ENCODE data around the gene FSD1. TPM values are rescaled to one million over a fixed set of nuclear protein-coding genes. Genes with fewer than 3 reads are reported as not detected.

The FSD1 gene
- total RNA-seq, 2 donors from 2014 or later: not detected

DNA sequence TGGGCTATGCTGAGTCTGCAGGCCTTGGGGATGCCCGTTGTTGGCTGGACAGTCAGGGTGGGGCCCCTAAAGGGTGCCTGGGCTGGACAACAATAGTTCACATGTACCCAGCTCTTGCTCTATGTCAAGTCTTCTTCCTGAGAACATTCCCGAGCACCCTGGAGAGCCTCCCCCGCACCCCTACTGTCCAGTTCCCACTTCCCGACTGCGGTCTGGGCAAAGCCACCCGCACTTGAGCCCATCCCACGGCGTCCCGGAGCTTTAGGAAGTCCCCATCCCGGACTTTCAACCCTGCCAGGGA, 37.9 kb downstream of the FSD1 start:
- intact Hi-C loops (cut with DNase I): no loop called here
- peak; percentile 3 for ATAC-seq
- 2 to 3% methylated on average over 6 to 10 of the region's 10 CpGs for WGBS, 2 donors
- Histone ChIP-seq H3K27ac (peak overlapping the region; percentile 74 to 99 (median 86)), H3K4me3 (no peak overlapping the region), H3K27me3 (no peaks in the 10 kb centered on the region), H3K4me1 (peaks cover 52% of the 10 kb centered on the region), H3K9me3 (no peaks in the 10 kb centered on the region), H3K36me3 (replicated peaks in 1 of 2; ENCODE audit: insufficient read depth in 1 of 2, low read depth in 2 of 2) (no peaks in the 10 kb centered on the region)
- TF ChIP-seq CTCF (IDR thresholded peaks at IDR 0.05) (no peak), POLR2A (IDR thresholded peaks at IDR 0.05) (no peak)
- no peak for DNase-seq

- Histone ChIP-seq H3K27ac (peak overlapping the region; percentile 74 to 99 (median 86)), H3K4me3 (peak overlapping the region in 1 of 2 donors; percentile 40), H3K9me3 (no peaks in the 10 kb centered on the region), H3K36me3 (replicated peaks in 1 of 2; ENCODE audit: insufficient read depth in 1 of 2, low read depth in 2 of 2) (no peaks in the 10 kb centered on the region), H3K27me3 (no peaks in the 10 kb centered on the region), H3K4me1 (peaks cover 52% of the 10 kb centered on the region)
- peak; percentile 79 to 90 (median 88) for TF ChIP-seq POLR2A (IDR thresholded peaks at IDR 0.05)
- TF ChIP-seq CTCF (IDR thresholded peaks at IDR 0.05): peak in 4 of 7 experiments; percentile 35 to 50 (median 45)
- peak; percentile 93 to 99 (median 96) for DNase-seq
- intact Hi-C loops (cut with DNase I): no loop called here
- 0 to 1% methylated on average over 12 to 39 of the region's 39 CpGs for WGBS, 2 donors
- peak; percentile 87 for ATAC-seq
Observed at GRCh38 chr19:4342615-4343369, 38.4 kb downstream of the FSD1 start.

- H3K9me3 ChIP-seq: no peaks in the 10 kb centered on the region
Observed at GRCh38 chr19:4343370-4344307, 39.2 kb downstream of the FSD1 start, which contains the start of gene MPND. Gene MPND, plus strand, starts transcription at chr19:4343562. Its CDS starts 32 bp downstream, at chr19:4343594.

More at GRCh38 chr19:4343370-4344307, 39.2 kb downstream of the FSD1 start, which contains the start of gene MPND:
- ATAC-seq (peak; percentile 71), DNase-seq (peak; percentile 89 to 93 (median 90))
- H3K36me3 ChIP-seq (replicated peaks in 1 of 2; ENCODE audit: insufficient read depth in 1 of 2, low read depth in 2 of 2): no peaks in the 10 kb centered on the region
- H3K4me1 ChIP-seq: peaks cover 52% of the 10 kb centered on the region
- no peaks in the 10 kb centered on the region for H3K27me3 ChIP-seq
- intact Hi-C loops (cut with DNase I): no loop called here
- TF ChIP-seq CTCF (IDR thresholded peaks at IDR 0.05) (peak in 1 of 7 experiments; percentile 18), POLR2A (IDR thresholded peaks at IDR 0.05) (peak in 1 of 3 donors; percentile 33)
- peak within 1 kb of the TSS; percentile 74 to 99 (median 86) for H3K27ac ChIP-seq
- WGBS, 2 donors: 4 to 28% methylated on average over 9 to 69 of the region's 101 CpGs
- peak within 1 kb of the TSS in 1 of 2 donors; percentile 40 for H3K4me3 ChIP-seq
